ENCODE measurements around the gene SCARB1.

SCARB1 gene

GRCh38 chr12:124733086-124733485 lies 130.6 kb downstream of the SCARB1 start:
- DNase-seq (ENCODE audit: low spot score): no peak
- in situ Hi-C loops (cut with MboI; ENCODE audit: low sequenced_read_pairs, unreplicated experiment): no loop called here
- TF ChIP-seq, protein P1, sequence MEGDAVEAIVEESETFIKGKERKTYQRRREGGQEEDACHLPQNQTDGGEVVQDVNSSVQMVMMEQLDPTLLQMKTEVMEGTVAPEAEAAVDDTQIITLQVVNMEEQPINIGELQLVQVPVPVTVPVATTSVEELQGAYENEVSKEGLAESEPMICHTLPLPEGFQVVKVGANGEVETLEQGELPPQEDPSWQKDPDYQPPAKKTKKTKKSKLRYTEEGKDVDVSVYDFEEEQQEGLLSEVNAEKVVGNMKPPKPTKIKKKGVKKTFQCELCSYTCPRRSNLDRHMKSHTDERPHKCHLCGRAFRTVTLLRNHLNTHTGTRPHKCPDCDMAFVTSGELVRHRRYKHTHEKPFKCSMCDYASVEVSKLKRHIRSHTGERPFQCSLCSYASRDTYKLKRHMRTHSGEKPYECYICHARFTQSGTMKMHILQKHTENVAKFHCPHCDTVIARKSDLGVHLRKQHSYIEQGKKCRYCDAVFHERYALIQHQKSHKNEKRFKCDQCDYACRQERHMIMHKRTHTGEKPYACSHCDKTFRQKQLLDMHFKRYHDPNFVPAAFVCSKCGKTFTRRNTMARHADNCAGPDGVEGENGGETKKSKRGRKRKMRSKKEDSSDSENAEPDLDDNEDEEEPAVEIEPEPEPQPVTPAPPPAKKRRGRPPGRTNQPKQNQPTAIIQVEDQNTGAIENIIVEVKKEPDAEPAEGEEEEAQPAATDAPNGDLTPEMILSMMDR (IDR thresholded peaks at IDR 0.05; ENCODE audit: borderline replicate concordance, control extremely low read depth, extremely low read depth, insufficient read depth, missing control alignments): no peak

GRCh38 chr12:124732275-124733075 lies 131.2 kb downstream of the SCARB1 start:
- no peak for DNase-seq (ENCODE audit: low spot score)
- in situ Hi-C loops (cut with MboI; ENCODE audit: low sequenced_read_pairs, unreplicated experiment): no loop called here
- TF ChIP-seq, protein P1 (IDR thresholded peaks at IDR 0.05; ENCODE audit: borderline replicate concordance, control extremely low read depth, extremely low read depth, insufficient read depth, missing control alignments): no peak

DNA sequence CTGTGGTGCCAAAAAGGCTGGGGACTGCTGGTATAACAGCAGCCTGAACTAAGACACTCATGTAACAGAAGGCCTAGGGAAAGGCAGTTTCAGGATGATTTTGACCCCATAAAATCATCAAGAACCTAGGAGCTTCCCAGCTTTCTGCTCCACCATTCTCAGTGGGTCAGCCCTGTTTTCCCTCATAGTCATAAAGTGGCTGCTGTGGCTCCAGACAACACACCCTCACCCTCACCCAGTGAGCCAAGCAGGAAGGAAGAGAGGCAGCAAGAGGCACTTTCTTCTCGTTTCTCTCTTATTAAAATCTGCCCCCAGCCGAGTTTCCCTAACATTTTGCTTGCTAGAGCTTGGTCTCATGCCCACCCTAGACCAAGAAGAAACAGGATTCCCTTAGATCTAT lies 131.8 kb downstream of the SCARB1 start:
- no peak for DNase-seq (ENCODE audit: low spot score)
- TF ChIP-seq, protein P1 (IDR thresholded peaks at IDR 0.05; ENCODE audit: borderline replicate concordance, control extremely low read depth, extremely low read depth, insufficient read depth, missing control alignments): no peak
- in situ Hi-C loops (cut with MboI; ENCODE audit: low sequenced_read_pairs, unreplicated experiment): no loop called here

DNA sequence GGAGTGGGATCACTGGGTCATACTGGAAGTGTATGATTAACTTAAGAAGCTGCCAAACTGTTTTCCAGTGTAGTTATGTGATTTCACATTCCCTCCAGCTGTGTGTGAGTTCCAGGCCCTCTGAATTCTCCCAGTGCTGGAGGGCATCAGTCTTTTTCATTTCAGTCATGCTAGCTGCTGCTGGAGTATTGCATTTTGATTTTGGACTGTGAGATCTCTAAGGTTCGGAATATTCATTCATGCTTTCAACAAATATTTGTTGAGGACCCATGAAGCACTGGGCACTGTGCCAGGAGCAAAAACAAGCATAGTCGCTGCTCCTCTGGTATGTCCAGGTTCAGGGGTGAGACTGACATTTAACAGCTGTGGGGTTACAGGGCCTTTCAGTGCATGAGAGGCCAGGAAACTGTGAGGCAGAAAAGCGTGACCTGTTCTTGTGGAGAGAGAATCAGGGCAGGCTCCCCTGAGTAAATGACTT lies 133.2 kb downstream of the SCARB1 start:
- DNase-seq (ENCODE audit: low spot score): no peak
- TF ChIP-seq, protein P1 (IDR thresholded peaks at IDR 0.05; ENCODE audit: borderline replicate concordance, control extremely low read depth, extremely low read depth, insufficient read depth, missing control alignments): no peak
- in situ Hi-C loops (cut with MboI; ENCODE audit: low sequenced_read_pairs, unreplicated experiment): no loop called here

DNA sequence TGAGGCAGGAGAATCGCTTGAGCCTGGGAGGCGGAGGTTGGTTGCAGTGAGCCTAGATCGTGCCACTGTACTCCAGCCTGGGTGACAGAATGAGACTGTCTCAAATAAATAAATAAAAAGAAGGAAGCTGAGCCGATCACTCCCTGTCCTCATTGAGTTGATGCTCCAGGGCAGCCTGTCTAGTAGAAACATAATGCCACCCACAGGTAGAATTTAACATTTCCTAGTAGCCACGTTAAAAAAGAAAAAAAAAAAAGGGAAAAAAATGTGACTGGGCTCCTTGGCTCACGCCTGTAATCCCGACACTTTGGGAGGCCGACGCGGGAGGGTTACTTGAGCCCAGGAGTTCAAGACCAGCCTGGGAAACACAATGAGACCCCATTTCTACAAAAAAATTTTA lies 135.7 kb downstream of the SCARB1 start:
- in situ Hi-C loops (cut with MboI; ENCODE audit: low sequenced_read_pairs, unreplicated experiment): no loop called here
- TF ChIP-seq, protein P1 (IDR thresholded peaks at IDR 0.05; ENCODE audit: borderline replicate concordance, control extremely low read depth, extremely low read depth, insufficient read depth, missing control alignments): no peak
- DNase-seq (ENCODE audit: low spot score): no peak

DNA sequence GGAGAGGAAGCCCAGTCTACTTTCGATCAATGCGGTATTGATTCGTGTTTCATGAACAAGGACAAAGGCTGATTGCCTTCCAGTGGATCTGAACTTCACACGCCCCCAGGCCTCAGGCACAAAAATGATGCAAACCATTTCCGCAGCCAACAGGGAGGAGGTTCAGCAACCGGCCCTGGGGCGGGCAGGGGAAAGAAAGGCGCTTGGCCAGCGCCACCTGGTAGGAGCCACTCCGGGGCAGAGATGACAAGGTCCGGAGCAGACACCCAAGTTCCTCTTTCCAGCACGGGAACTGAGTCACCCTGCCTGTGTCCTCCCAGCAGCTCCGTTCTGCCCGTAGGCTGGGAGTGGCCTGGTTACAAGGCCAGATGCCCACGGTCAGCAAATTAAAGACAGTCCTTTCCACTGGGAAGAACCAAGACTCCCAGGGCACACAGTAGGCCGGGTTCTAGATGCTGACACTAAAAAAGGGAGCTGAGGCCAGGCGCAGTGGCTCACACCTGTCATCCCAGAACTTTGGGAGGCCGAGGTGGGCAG lies 136.3 kb downstream of the SCARB1 start:
- in situ Hi-C loops (cut with MboI; ENCODE audit: low sequenced_read_pairs, unreplicated experiment): no loop called here
- DNase-seq (ENCODE audit: low spot score): peak; percentile 68
- TF ChIP-seq, protein P1 (IDR thresholded peaks at IDR 0.05; ENCODE audit: borderline replicate concordance, control extremely low read depth, extremely low read depth, insufficient read depth, missing control alignments): no peak
